KMS-11 (cell line): ENCODE measurements around the gene ARHGEF38.

Source experiments
- H2AFZ ChIP-seq: fragments of 200-600 bp; sonication (generic); 2 replicates; pipeline ENCODE4 v1.6.1; 2016; ENCODE audit warnings: antibody characterized with exemption, mixed run types, low read depth
- H3K27ac ChIP-seq: fragments of 200-600 bp; sonication (generic); 2 replicates; pipeline ENCODE4 v1.6.1; 2016; ENCODE audit warnings: mild to moderate bottlenecking, mixed run types
- H3K27me3 ChIP-seq: fragments of 200-600 bp; sonication (generic); 2 replicates; pipeline ENCODE4 v1.6.1; 2017; ENCODE audit warnings: mild to moderate bottlenecking, low read depth, mixed run types, moderate library complexity; ENCODE audit not compliant: insufficient read depth
- H3K36me3 ChIP-seq: fragments of 200-600 bp; sonication (generic); 2 replicates; pipeline ENCODE4 v1.6.1; 2017; ENCODE audit warnings: mild to moderate bottlenecking, mixed run types; ENCODE audit not compliant: insufficient read depth
- H3K4me1 ChIP-seq: fragments of 200-600 bp; sonication (generic); 2 replicates; pipeline ENCODE4 v1.6.1; 2016; ENCODE audit warnings: mild to moderate bottlenecking, low read depth, mixed run types; ENCODE audit not compliant: poor library complexity, severe bottlenecking
- H3K4me2 ChIP-seq: fragments of 200-600 bp; sonication (generic); 2 replicates; pipeline ENCODE4 v1.7.0; 2016; ENCODE audit warnings: mild to moderate bottlenecking, mixed run types
- H3K4me3 ChIP-seq: fragments of 200-600 bp; sonication (generic); IDR thresholded peaks from 2 replicates; pipeline ENCODE4 v1.6.1; 2017; ENCODE audit warnings: low read depth, low read length, mixed read lengths; ENCODE audit not compliant: insufficient read depth
- H3K79me2 ChIP-seq: fragments of 200-600 bp; sonication (generic); 2 replicates; pipeline ENCODE4 v1.6.1; 2016; ENCODE audit warnings: low read depth, mixed run types; ENCODE audit not compliant: insufficient read depth
- H3K9ac ChIP-seq: fragments of 200-600 bp; sonication (generic); 2 replicates; pipeline ENCODE4 v1.6.1; 2016; ENCODE audit warnings: mild to moderate bottlenecking, mixed run types
- H4K20me1 ChIP-seq: fragments of 200-600 bp; sonication (generic); 2 replicates; pipeline ENCODE4 v1.6.1; 2016; ENCODE audit warnings: mild to moderate bottlenecking, mixed run types; ENCODE audit not compliant: insufficient read depth
- CTCF ChIP-seq: fragments of 200-600 bp; sonication (generic); conservative IDR thresholded peaks from 2 replicates; pipeline ENCODE4 v1.6.1; 2017; ENCODE audit warnings: low read depth, mild to moderate bottlenecking, antibody characterized with exemption, low read length, moderate library complexity, mixed read lengths

Gene ARHGEF38

GRCh38 chr4:105619188-105619931 lies 66.9 kb downstream of the ARHGEF38 start:
- Histone ChIP-seq H3K9ac (no peak overlapping the region), H3K27me3 (no peaks in the 10 kb centered on the region), H3K36me3 (no peaks in the 10 kb centered on the region), H3K79me2 (no peaks in the 10 kb centered on the region), H3K4me3 (no peak overlapping the region), H3K27ac (no peak overlapping the region), H2AFZ (no peak overlapping the region), H3K4me1 (peaks cover 6% of the 10 kb centered on the region), H4K20me1 (no peaks in the 10 kb centered on the region), H3K4me2 (no peak overlapping the region)
- no peak for TF ChIP-seq CTCF

GRCh38 chr4:105620640-105621323 lies 68.4 kb downstream of the ARHGEF38 start:
- Histone ChIP-seq H3K79me2 (no peaks in the 10 kb centered on the region), H4K20me1 (no peaks in the 10 kb centered on the region), H3K4me3 (no peak overlapping the region), H3K4me2 (no peak overlapping the region), H3K27ac (no peak overlapping the region), H3K4me1 (peaks cover 17% of the 10 kb centered on the region), H3K36me3 (no peaks in the 10 kb centered on the region), H3K27me3 (no peaks in the 10 kb centered on the region), H2AFZ (no peak overlapping the region), H3K9ac (no peak overlapping the region)
- no peak for TF ChIP-seq CTCF

GRCh38 chr4:105622269-105622668 lies 69.8 kb downstream of the ARHGEF38 start:
- Histone ChIP-seq H3K9ac (no peak overlapping the region), H3K4me2 (no peak overlapping the region), H3K27me3 (no peaks in the 10 kb centered on the region), H3K79me2 (no peaks in the 10 kb centered on the region), H2AFZ (no peak overlapping the region), H3K36me3 (no peaks in the 10 kb centered on the region), H3K27ac (no peak overlapping the region), H3K4me1 (peaks cover 17% of the 10 kb centered on the region), H4K20me1 (no peaks in the 10 kb centered on the region), H3K4me3 (no peak overlapping the region)
- no peak for TF ChIP-seq CTCF

GRCh38 chr4:105623099-105623498 lies 70.7 kb downstream of the ARHGEF38 start:
- no peak overlapping the region for H3K9ac ChIP-seq
- no peak overlapping the region for H3K27ac ChIP-seq
- no peak for TF ChIP-seq CTCF
- no peaks in the 10 kb centered on the region for H3K27me3 ChIP-seq
- H4K20me1 ChIP-seq, result no peaks in the 10 kb centered on the region
- no peaks in the 10 kb centered on the region for H3K36me3 ChIP-seq
- no peak overlapping the region for H3K4me3 ChIP-seq
- H3K4me2 ChIP-seq, result no peak overlapping the region
- peaks cover 17% of the 10 kb centered on the region for H3K4me1 ChIP-seq
- no peak overlapping the region for H2AFZ ChIP-seq
- H3K79me2 ChIP-seq, result no peaks in the 10 kb centered on the region
